K562 (cell line): ENCODE data around the gene ZC3H10. TPM values are rescaled to one million over a fixed set of nuclear protein-coding genes. Genes with fewer than 3 reads are reported as not detected.
A peak's percentile ranks its signal among the peaks of the same experiment; 100 is the strongest.

Experiments
- ATF2 ChIP-seq: sonication (generic); formaldehyde crosslinking; IDR thresholded peaks from 2 replicates; pipeline ENCODE4 v1.8.1; 2022; ENCODE audit warnings: missing genetic modification reagents
- CTBP1 ChIP-seq: fragments of 450-650 bp; IDR thresholded peaks from 2 replicates; pipeline ENCODE4 v1.6.1; 2016; ENCODE audit warnings: borderline replicate concordance
- E2F8 ChIP-seq: fragments of 450-650 bp; IDR thresholded peaks from 2 replicates; pipeline ENCODE4 v1.7.1; 2018; ENCODE audit warnings: mild to moderate bottlenecking, low read depth; ENCODE audit not compliant: partially characterized antibody
- MBD2 ChIP-seq: sonication (generic); IDR thresholded peaks from 2 replicates; pipeline ENCODE4 v1.6.1; 2016; ENCODE audit warnings: low read depth, borderline replicate concordance
- NCOA1 ChIP-seq: fragments of 450-650 bp; IDR thresholded peaks from 2 replicates; pipeline ENCODE4 v1.6.1; 2016; ENCODE audit warnings: low read depth
- SIN3A ChIP-seq, 2 experiments: fragments of 150-350 bp in 1 of 2; IDR thresholded peaks; 2 replicates each; pipeline ENCODE4 v1.6.1; 2011 to 2016; ENCODE audit warnings: borderline replicate concordance in 2 of 2, low read depth in 2 of 2, low read length in 2 of 2, mild to moderate bottlenecking in 2 of 2, moderate library complexity in 2 of 2; ENCODE audit not compliant: control insufficient read depth in 1 of 2
- SRSF1 ChIP-seq: fragments of 200-400 bp; formaldehyde crosslinking; IDR thresholded peaks from 2 replicates; pipeline ENCODE4 v1.6.1; 2017; ENCODE audit warnings: mild to moderate bottlenecking, low read depth, low read length, moderate library complexity
- TRIM25 ChIP-seq: fragments of 450-650 bp; IDR thresholded peaks from 2 replicates; pipeline ENCODE4 v1.7.0; 2016; ENCODE audit warnings: borderline replicate concordance
- ZNF174 ChIP-seq: fragments of 250-450 bp; sonication (Bioruptor Pico); IDR thresholded peaks from 2 replicates; pipeline ENCODE4 v1.4.0; 2020; ENCODE audit warnings: mild to moderate bottlenecking
- ZNF277 ChIP-seq: fragments of 250-450 bp; sonication (Bioruptor Pico); IDR thresholded peaks from 2 replicates; pipeline ENCODE4 v1.8.0; 2022; ENCODE audit warnings: inconsistent platforms, mild to moderate bottlenecking, moderate library complexity, borderline replicate concordance
- ZNF354B ChIP-seq: fragments of 250-450 bp; sonication (Bioruptor Pico); IDR thresholded peaks from 2 replicates; pipeline ENCODE4 v1.4.0; 2020
- ZNF609 ChIP-seq: sonication (generic); formaldehyde crosslinking; IDR thresholded peaks from 2 replicates; pipeline ENCODE4 v1.8.1; 2023; ENCODE audit warnings: missing genetic modification reagents, mild to moderate bottlenecking, borderline replicate concordance
- polyA plus RNA-seq, 8 experiments: library from polyadenylated mRNA; depleted of rRNA in 4 of 8; stranded (reverse) in 5 of 8; unstranded in 3 of 8; fragments of >200 nt; fragmentation: Nextera tagmentation in 2 of 8; fragmentation: Illumina TruSeq in 1 of 8; extraction: Ambion mirVana in 2 of 8; extraction: Trizol in 1 of 8; gene quantifications; 2 replicates each; pipeline versions ENCODE4 v1.2.1 to v1.2.3, GENCODE V29; 2011 to 2014; ENCODE audit warnings: inconsistent platforms in 1 of 8, missing spikeins in 1 of 8
- total RNA-seq, 7 experiments: library from RNA; depleted of rRNA in 6 of 7; stranded (reverse); fragments of >200 nt in 6 of 7; fragmentation: Illumina TruSeq in 2 of 7; extraction: Trizol in 2 of 7; gene quantifications; 2 replicates each; pipeline versions ENCODE4 v1.2.1 to v1.2.3, GENCODE V29; 2011 to 2021; ENCODE audit warnings: low replicate concordance in 1 of 7

Gene ZC3H10
- total and polyA plus RNA-seq, 9 of the 15 experiments (the other 6 are each of a cell fraction or from before 2014, with no cell fraction given), result 0.31 to 4.1 (median 1.6) TPM

- peak; percentile 75 for TF ChIP-seq E2F8
- TF ChIP-seq ZNF174, result no peak
- no peak for TF ChIP-seq ATF2 (CRISPR knock-in tag)
- no peak for TF ChIP-seq TRIM25
- TF ChIP-seq ZNF277 (CRISPR knock-in tag), result no peak
- TF ChIP-seq SIN3A (IDR thresholded peaks at IDR 0.05; ENCODE audit: borderline replicate concordance in 2 of 2, control insufficient read depth in 1 of 2, low read depth in 2 of 2, low read length in 2 of 2), result 0 out of 4 replicates have a peak, but pooled peaks of 1 of the 2 experiments have one; percentile 72
- TF ChIP-seq MBD2, result peak; percentile 88
- no peak for TF ChIP-seq ZNF354B
- peak; percentile 50 for TF ChIP-seq CTBP1
- 0 out of 2 replicates have a peak, but pooled peaks have one; percentile 24 for TF ChIP-seq ZNF609 (CRISPR knock-in tag)
- no peak for TF ChIP-seq SRSF1
- no peak; the same call in none of the 2 replicates for TF ChIP-seq NCOA1
Observed at GRCh38 chr12:56116267-56117081, 1.6 kb upstream of the ZC3H10 start, which contains the start of gene RPL41 (continued).
